G401 (cell line): ENCODE measurements around the gene TRABD2B. TPM values are rescaled to one million over a fixed set of nuclear protein-coding genes. Genes with fewer than 3 reads are reported as not detected.

ENCODE experiments used
- DNase-seq: peaks from one replicate; pipeline ENCODE4 v3.0.0-alpha.2; 2015; ENCODE audit warnings: low spot score
- in situ Hi-C: cut with HindIII; loops from 2 replicates; pipeline ENCODE4 v1.10.0; 2016; ENCODE audit warnings: low sequenced_read_pairs, mixed read lengths
- total RNA-seq: library from RNA; depleted of rRNA; stranded (reverse); fragments of >200 nt; shearing (Covaris generic); gene quantifications from 2 replicates; pipeline ENCODE4 v1.2.3, GENCODE V29; 2014

TRABD2B gene
- total RNA-seq, 1 experiment from 2014 or later: not detected

GRCh38 chr1:47778280-47778679, 218.9 kb downstream of the TRABD2B start:
- in situ Hi-C loops: no loop called here
- DNase-seq: no peak

GRCh38 chr1:47777322-47777721, 219.9 kb downstream of the TRABD2B start:
- in situ Hi-C loops: no loop called here
- no peak for DNase-seq

GRCh38 chr1:47776667-47777131, 220.5 kb downstream of the TRABD2B start:
- in situ Hi-C loops: no loop called here
- no peak for DNase-seq

- in situ Hi-C loops: no loop called here
- DNase-seq: no peak
Measured at GRCh38 chr1:47774986-47775834, 222.0 kb downstream of the TRABD2B start.

DNA sequence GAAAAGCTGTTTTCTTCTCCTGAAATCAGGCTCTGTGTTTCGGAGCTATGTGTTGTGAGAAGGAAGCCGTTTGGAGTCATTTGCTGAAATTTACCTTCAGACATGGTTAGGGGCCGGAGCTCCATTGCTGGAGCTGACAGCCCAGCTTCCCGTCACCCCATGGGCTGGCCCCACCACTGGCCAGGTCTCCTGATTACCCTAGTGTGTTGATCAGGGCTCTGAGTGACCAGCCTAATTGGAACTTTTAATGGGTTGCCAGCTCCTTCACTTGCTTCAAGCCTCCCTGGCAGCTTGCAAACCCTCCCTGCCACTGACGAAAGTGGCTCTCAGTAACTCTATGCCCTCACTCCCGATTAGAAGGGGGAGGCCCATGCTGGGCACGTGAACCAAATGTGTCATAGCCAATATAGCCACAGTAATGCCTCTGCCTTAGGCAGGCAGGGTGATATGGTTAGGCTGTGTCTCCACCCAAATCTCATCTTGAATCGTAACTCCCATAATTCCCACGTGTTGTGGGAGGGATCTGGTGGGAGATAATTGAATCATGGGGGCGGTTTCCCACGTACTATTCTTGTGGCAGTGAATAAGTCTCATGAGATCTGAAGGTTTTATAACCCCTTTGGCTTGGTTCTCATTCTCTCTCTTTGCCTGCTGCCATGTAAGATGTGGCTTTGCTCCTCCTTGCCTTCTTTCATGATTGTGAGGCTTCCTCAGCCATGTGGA, 224.1 kb downstream of the TRABD2B start:
- in situ Hi-C loops: no loop called here
- no peak for DNase-seq

DNA sequence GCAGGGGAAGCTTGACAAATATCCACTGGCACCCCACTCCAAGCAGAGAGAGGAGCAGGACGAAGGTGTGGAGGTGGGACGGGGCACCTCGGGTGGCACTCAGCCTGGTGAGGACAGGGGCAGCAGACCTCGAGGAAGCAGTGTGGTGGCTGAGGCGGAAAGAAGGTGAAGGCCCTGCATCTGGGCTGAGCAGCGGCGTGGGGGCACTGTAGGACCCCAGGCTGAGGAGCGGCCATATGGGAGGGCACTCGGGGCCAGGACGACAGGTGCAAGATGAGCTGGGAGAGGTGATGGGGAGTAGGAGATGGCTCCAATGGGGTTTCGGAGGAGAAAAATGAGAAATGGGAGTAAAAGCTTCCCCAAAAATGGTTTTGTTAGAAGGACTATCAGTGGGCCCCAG, 224.9 kb downstream of the TRABD2B start:
- in situ Hi-C loops: no loop called here
- DNase-seq: no peak

- in situ Hi-C loops: no loop called here
Measured at GRCh38 chr1:47771751-47772150, 225.4 kb downstream of the TRABD2B start.

DNA sequence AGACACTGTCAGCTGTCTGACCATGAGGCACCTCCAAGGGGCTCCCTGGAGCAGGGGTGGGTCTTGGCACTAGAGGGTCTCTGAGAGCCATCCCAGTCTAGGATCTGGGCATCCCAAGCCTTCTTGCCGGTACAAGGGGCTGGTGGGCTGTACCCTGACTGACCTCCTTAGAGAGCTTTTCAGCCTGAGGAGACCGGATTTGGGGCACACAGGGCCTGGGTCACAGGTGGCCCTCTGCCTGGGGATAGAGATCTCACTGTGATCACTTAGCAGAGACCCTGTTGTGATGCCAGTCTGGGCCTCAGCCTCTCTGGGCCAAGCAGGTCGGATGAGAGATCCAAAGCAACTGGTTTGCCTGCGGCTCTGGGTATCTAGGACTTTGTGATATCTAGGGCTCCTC, 227.2 kb downstream of the TRABD2B start:
- no peak for DNase-seq
- in situ Hi-C loops: no loop called here

More at GRCh38 chr1:47771751-47772150, 225.4 kb downstream of the TRABD2B start:
- no peak for DNase-seq

GRCh38 chr1:47769295-47769694, 227.9 kb downstream of the TRABD2B start:
- DNase-seq: no peak
- in situ Hi-C loops: no loop called here

- in situ Hi-C loops: no loop called here
- peak; percentile 75 for DNase-seq
Measured at GRCh38 chr1:47767741-47768100, 229.5 kb downstream of the TRABD2B start.

DNA sequence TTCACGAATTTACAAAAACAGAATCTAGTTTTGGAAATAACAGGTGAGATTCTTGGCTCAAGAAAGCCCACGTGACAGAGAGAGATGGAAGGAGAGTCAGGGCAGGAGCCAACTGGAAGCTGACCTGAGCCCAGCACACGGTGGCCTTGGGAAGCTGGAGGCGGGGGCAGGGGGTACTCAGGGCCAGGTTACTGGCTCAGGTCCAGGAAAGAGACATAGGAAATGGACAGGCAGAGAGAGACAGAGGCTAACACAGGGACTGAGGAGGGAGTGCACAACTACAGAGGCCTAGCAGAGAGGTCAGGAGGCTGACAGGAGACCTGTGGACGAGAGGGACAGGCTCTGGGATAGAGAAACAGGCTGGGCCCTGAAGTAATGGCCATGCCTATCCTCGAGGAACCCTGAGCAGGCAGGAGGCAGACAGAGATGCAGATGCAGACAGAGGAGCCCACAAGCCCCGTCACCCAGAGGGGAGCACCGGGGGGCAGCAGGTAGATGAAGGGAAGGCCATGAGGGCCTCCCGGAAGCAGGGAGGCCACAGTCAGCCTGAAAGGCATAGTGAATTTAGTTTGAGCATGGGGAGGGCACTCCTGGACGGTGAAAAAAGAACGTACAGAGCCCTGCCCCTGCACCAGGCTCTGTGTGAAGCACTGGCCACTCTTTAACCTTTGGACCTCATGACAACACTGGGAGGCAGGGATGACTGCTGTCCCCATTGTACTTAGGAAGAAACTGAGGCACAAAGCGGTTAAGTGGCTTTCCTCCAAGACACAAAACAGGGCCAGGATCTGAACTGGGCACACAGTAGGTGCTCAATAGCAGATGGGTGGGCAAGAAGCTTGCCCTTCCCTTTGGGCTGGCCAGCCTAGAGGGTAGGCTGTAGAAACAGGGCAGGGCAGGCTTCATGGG, 230.1 kb downstream of the TRABD2B start:
- in situ Hi-C loops: no loop called here
- no peak for DNase-seq

GRCh38 chr1:47765742-47766485, 231.3 kb downstream of the TRABD2B start:
- DNase-seq: no peak
- in situ Hi-C loops: no loop called here

GRCh38 chr1:47765236-47765635, 231.9 kb downstream of the TRABD2B start:
- no peak for DNase-seq
- in situ Hi-C loops: no loop called here

GRCh38 chr1:47764461-47765046, 232.6 kb downstream of the TRABD2B start:
- in situ Hi-C loops: no loop called here

DNA sequence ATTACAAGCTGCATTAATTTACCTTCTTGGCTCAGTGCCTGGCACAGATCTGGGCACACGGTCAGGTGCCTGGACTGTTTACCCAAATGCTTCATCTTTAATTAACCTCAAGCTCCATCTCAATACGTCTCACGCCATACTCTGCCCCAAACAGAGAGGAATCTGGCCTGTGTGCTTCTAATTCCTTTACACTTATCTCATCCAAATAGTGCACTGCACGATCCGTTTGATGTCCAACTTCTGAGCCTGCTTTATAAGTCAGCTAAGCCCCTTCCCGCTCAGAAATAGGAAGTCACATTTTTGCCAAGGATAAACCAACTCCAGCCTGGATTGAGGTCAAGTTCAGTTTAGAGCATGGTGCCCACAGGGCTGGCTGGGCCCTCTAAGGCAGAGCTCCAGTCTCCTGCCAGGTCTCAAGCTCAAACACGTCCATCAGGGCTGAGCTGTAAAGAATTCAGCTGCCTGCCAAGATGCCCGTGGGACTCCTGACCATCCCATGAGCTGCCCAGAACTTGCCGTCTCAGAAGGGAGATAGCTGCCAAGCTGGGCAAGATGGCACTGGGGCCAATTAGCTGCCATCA, 233.5 kb downstream of the TRABD2B start:
- DNase-seq: peak; percentile 97
- in situ Hi-C loops: no loop called here

More at GRCh38 chr1:47764461-47765046, 232.6 kb downstream of the TRABD2B start:
- peak; percentile 71 for DNase-seq

DNA sequence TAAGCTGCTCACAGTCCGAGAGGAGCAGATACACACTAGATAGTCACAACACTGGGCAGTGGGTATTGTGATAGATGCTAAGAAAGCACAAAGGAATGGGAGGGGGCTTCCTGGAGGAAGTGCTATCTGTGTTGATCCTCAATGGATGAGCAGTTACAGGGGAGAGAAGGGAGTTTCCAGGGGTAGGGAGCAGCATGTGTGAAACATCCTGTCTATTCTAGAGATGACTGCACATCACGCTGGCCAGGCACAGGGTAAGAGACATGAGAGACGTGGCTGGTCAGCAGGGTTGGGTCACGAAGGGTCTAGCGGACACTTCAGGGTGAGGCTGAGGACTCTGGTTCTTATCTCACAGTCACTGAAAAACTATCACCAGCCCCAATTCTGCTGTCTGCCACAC, 235.2 kb downstream of the TRABD2B start:
- in situ Hi-C loops: no loop called here
- no peak for DNase-seq

DNA sequence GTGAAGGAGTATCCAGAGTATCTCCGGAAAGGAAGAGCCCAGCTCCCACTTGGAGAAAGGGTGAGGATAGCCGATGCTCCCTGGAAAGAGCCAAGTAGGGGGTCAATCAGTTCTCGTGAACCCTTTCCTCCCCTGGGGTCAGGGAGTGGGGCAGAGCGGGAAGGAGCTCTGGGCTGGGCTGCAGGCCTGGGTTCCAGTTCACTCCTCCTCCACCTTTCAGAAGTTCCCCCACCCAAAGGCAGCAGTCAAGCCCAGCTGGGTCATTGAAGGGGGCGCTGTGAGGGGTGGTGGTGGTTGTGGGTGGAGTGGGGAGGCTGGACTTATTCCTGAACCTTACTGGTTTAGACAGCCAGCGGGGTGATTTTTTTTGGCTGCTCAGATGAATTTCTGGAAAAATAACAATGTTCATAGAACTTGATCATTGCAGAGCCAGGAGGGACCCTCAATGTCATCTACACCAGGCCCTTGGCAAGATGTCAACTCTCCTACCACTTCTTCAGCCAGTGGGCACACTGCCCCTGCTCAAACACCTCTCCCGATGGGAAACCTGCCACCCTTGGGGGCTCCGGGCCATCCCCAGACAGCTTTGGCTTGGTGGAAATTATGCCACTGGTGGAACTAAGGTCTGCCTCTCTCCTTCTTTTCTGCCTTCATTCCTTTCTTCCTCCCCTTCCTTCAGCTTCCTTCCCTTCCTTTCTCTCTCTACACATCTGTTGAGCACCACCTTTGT, 235.8 kb downstream of the TRABD2B start:
- in situ Hi-C loops: no loop called here

More for the DNA sequence above, 235.8 kb downstream of the TRABD2B start:
- DNase-seq: no peak
